ENCODE data around the gene OAT.

GRCh38 chr10:124370426-124370825, 48.3 kb downstream of the OAT start:
- TF ChIP-seq CTCF (IDR thresholded peaks at IDR 0.05; ENCODE audit: insufficient read depth, low read length) (no peak), SPI1 (IDR thresholded peaks at IDR 0.05; ENCODE audit: borderline replicate concordance, low read depth) (no peak)
